ENCODE results near the gene ADI1. TPM values are rescaled to one million over a fixed set of nuclear protein-coding genes. Genes with fewer than 3 reads are reported as not detected.
"Not testable (repeated sequence)": the region's sequence is repeated elsewhere in the genome, so short reads cannot be mapped to it uniquely, and the experiment has no call there.

ADI1 gene
- polyA plus RNA-seq, 1 donor, result 65.4 TPM

DNA sequence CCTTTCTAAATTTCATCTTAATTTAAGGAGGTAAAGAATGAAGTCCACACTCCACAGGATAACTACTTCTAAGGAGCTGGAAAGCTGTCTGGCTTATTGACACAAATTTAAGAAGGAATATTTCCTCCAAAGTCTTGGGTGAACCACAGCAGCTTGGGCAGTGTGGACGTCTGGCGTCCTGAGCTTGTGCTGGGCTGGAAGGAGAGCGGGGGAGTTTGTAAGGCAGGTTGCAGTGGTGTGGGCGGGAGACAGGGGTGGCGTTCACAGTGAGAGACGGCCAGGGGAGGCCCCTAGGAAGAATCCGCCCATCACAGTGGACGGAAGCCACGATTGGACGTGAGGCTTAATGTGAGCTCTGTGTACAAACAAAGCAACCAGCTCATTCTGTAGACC, 25.7 kb downstream of the ADI1 start:
- DNase-seq, result peak; percentile 42

DNA sequence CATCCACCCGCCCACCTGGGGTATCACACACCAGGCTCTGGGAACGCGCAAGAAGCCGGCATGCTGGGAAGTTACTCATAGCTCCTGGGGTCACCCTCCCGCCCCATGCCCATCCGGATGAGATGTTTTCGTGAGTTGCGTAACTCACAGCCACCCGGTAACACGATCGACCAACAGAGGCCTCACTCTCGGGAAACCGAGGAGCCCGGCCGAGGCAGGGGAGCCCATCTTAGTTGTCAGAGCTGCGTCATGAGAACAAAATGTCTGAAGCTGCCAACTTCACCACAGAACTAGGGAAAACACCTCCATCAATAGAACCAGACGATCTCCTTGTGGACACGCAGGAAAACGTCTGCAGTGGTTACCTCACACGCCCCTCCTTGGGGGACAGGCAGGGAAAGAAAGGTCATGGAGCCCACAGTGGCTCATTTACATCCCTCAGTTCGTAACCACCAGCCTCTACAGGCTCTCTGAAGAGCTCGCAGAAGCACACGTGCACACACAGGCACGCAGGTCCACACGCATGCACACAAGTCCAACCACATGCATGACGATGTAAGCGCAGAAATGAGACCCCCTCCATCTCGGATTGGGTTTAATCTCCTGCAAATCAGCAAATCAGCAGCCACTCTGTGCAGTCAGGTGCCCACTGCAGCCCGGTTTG, 26.2 kb downstream of the ADI1 start:
- DNase-seq, result no peak

DNA sequence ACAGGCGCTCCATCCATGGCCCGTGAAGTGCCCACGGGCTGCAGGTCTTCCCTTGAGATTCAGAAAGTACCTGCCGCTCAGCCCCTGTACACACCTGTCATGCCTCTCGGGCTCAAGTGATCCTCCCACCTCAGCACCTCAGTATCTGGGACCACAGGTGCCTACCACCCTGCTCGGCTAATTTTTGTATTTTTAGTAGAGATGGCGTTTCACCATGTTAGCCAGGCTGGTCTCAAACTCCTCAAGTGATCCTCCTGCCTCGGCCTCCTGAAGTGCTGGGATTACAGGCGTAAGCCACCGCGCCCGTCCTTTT, 26.9 kb downstream of the ADI1 start:
- not testable (repeated sequence) for DNase-seq

DNA sequence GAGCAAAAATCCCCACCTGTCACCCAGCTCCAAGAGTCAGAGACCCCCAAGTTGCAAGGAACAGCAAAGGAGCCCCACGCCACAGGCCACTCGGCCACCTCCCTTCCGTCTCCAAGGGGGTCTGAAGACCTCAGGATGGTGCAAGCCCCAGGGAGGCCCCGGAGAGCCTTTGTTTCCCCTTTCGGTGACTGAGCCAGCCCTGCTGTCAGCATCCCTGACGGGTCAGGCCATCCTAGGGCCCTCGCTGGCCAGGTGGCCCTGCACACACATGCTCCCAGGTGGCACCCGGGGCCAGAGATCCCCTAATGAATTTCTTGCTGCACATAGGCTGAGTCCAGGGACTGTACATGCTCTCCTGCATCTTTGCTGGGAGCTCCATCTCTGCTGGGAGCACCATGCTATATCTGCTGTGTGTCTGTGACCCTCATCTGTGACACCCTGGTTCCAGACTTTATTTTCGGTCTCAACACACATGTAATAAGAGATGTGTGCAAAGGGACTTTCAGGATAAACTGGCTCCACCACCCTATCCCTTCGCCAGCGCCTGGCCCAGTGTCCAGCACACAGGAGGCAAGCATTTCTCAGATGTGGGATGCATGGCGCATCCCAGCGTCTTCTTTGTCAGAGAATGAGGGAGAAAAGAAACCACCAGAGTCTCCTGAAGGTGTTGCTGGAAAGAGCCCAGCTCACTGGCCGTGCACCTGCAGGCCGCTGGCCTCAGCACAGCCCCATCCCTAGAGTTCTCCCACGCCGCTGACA, 27.4 kb downstream of the ADI1 start:
- DNase-seq, result no peak

DNA sequence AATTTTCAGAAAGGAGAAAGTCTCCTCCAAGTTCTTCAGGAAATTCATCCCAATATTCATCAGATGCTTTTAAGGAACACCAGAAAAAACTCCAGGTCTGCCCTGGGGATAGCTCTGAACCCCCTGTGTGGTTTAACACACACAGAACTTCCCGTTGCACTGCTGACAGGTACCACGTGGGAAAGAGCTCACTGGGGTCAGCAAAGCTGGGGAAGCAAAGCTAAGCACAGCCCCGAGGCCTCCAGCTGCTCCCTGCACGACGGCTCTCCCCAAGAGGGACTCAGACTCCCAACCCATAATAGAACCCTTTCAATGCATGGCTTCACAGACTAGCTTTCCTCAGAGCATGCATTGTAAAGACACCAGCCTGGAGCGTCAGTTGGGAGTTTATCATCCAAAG, 28.0 kb downstream of the ADI1 start:
- DNase-seq, result no peak

DNA sequence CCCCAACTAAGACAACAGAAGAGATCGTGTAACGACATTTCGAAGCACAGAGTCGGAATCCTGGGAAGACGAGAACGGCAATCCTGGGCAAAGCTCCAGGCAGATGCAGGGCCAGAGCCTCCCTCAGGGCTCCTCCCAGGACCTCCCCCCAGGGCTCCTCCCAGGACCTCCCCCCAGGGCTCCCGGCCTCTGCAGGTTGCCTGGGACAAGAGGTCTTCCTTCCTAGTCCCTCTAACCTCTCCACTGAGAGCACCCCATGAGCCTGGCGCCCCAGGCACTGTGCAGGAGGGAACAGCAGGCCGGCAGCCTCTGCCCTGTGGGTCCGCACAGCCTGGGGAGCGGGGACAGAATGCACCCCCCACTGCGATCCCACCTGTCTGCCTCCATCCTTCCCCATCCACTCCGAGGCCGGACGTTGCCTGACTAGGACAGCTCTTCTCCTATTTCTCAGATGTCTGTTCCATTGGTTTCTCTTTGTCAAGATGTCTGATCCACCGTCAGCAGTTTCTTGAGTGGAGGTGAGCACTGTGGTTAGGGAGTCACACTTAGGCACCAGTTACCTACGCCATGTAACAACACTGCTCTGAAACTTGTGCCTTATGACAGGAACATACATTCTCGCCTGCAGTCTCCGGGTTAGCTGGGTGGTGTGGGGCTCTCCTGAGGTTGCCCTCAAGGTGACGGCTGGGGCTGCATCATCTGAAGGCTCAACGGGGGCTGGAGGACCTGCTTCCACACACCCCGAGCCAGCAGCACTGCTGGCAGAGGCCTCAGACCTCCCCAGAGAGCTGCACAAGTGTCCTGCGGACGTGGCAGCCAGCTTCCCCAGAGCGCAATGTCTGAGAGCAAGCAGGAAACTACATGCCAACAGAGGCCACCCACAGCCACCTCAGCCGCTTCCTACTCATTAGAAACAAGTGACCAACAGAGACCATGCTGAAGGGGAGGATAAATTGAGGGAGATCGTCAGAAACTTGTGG, 28.9 kb downstream of the ADI1 start:
- DNase-seq, result peak; percentile 56

DNA sequence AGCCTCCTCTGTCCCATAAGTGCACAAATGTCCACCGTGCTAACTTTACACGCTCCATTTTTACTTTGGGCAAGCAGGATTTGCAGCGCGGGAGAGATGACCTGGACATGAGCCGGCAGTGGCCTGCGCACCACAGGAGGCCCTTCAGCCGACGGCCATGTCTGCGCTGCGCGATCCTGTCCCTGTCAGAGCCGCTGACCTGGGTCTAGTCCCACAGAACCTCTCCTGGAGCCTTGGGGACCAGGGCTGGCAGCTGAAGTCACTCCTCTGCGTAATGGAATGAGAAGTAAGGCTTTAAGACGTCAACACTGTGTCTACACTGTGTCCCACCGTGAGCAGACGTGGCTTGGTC, 29.6 kb downstream of the ADI1 start:
- DNase-seq, result no peak

DNA sequence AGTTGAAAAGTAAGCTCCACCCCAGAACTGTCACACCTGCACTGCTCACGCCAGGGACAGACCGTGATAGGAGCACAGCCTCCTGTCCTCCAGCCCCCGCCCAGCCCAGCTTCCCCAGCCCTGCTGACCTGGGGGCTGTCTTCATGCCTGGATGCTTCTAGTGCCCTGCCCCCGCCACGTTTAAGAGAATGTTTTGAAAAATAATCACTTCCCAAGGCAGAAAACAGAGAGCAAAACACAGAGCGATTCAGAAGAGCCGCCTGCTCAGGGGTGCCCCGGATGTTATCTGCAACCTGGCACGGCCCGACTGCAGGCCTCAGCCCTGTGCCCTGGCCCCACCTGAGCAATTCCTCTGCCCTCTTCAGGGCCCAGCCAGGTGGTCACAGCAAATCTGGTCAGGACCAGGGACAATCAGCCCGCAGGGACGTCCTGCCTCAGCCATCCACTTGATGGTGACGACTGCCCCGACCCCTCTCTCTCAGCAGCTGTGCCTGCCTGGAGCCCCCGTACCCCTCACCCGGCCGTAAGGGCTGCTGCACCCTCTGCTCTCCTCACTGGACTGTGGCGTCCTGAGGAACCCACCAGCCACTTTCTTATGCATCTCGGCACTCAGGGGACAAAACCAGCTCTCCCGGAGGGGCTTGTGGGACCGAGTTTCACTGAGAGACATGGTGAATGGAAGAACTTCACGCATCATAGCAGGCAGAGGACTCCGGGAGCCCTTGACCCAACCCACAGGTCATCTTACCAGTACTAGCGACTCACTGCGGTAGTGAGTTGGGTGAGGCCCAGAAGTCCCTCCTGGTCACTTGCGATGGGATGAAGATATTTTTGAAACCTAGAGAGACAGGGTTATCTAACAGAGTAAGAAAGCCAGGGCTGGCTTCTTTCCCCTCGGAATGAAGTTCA, 30.2 kb downstream of the ADI1 start:
- DNase-seq, result no peak

DNA sequence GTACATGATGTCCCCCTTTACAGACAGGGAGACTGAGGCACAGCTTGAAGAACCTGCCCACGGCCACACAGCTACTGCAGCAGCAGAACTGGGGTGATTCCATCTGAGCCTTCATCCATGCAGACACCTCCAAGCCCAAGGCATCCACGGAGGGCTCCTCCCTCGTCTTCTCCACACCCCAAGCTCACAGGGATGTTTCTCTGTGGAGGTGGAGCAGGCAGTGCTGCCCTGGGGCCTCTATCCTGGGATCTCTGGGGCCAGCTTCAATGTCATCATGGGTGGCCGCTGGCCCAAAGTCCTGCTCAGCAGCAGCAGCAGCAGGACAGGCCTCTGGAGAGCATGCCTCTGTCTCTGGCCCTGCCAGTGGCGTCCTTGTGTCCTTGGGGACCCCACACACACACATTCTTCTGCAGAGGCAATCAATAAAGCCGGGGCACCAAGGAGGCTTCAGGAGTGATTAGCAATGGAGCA, 31.2 kb downstream of the ADI1 start:
- DNase-seq, result no peak

DNA sequence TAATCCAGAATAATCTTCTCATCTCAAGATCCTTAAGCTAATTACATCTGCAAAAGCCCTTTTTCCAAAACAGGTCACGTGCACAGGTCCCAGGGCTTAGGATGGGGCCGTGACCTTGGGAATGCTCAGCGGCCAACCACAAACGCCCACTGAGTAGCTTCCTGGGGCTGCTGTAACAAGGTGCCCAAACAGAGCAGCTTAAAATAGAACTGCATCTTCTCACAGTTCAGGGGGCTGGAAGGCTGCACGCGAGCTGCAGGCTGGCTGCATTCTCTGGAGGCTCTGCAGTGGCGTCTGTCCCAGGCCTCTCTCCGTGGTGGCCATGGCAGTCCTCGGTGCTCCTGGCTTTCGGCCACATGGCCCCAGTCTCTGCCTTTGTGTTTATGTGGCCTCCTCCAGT, 31.9 kb downstream of the ADI1 start:
- no peak for DNase-seq

DNA sequence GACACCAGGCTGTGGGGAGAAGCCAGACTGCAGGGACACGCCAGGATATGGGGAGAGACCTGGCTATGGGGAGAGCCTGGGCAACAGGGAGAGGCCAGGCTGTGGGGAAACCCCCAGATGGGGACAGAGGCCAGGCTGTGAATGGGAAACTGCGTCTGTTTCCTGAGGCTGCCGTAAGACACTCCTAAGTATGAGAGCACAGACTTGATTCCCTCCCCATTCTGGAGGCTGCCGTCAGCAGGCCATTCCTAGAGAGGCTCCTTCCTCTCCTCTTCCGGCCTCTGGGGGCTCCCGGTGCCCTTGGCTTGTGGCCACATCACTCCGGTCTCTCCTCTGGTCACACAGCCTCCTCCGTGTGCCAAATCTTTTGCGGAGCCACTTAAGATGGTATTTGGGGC, 32.3 kb downstream of the ADI1 start:
- DNase-seq, result no peak

DNA sequence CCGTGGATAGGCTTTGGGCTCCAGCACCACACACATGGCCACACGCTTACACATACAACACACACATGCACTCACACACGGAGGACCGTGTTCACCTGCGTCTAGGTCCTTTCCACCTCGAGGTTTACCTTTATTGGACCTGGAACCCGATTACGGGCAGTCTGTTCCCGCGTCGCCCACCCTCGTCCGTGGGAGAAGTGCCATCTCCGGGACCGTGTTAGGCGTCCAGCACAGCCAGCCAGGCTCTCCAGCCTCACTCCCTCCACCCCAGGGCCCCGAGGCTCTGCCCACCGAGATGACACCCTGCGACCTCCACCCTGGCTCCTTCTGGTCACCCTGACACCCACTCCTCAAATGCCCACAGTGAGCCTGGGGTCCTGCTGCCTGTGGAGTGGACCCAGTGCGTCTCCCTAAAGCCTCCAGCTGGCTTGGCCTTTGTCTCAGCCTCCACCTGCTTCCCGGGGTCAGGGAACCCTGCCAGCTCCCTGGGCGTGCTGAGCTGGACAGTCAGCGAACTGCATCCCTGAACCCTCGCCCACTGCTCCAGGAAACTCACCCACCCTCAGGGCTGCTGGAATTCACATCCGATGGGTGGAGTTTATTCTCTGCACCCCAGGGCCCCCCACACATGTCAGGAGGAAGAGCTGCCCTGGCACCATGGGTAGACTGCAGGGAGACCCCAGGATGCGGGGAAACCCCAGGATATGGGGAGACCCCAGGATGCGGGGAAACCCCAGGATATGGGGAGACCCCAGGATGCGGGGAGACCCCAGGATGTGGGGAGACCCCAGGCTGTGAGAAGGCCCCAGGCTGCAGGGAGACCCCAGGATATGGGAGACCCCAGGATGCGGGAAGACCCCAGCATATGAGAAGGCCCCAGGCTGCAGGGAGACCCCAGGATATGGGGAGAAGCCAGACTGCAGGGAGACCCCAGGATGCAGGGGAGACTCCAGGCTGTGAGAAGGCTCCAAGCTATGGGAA, 33.0 kb downstream of the ADI1 start:
- no peak for DNase-seq

DNA sequence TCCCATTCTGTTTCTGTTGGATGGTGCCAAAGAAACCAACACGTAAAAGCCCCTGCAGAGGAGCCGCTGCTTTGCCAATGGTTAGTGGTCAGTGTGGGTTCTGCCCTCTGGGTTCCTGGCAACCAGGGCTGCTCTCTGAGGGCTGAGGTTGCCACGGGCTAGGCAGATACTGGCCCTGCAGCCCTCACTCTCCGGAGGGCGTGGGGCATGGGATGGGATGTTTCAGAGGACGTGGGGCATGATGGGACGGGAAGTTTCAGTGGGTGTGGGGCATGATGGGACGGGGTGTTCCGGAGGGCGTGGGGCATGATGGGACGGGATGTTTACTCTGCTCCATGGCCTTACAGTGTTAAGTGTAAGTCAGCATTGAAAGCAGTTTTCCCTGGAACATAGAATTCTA, 34.2 kb downstream of the ADI1 start:
- no peak for DNase-seq

DNA sequence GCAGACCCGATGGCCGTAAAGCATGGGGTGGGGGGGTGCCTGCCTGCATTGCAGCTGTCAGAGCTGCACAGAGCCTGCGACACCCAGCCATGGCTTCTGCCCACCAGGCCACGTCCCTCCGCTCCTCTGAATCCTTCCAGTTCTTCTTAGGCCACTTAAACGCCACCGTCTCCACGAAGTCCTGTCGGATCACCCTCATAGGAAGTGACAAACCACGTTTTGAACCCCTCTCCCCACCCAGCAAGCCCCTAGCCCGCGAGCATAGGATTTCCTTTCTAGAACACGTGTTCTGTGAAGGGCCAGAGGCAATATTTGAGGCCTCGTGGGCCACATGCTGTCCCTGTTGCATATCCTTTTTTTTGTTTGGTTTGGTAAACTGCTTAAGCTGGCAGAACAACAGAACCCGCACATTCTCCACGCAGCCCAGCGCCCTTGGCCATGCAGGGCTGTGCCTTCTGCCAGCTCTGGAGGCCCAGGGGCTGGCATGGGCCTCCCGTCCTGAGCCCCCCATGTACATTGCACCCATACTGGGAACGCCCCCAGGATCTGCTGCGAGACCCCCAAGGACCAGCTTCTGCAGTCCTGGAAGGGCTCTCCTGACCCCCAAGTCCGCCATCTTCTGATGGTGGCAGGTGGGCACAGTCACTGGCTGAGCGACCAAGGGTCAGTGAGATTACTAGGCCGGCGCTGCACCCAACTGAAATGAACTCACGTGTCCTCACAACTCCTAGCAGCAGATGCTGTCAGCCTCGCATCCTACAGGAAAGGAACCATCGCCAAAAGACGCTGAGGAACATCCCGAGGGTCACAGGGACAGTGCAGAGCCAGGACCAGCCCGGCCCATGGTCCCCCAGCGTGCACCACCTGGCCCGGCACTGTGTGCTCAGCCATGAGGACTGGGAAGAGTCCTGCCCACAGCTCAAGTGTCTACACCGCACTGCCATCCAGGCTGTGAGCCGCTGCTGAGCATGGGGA, 35.1 kb downstream of the ADI1 start:
- DNase-seq, result no peak

DNA sequence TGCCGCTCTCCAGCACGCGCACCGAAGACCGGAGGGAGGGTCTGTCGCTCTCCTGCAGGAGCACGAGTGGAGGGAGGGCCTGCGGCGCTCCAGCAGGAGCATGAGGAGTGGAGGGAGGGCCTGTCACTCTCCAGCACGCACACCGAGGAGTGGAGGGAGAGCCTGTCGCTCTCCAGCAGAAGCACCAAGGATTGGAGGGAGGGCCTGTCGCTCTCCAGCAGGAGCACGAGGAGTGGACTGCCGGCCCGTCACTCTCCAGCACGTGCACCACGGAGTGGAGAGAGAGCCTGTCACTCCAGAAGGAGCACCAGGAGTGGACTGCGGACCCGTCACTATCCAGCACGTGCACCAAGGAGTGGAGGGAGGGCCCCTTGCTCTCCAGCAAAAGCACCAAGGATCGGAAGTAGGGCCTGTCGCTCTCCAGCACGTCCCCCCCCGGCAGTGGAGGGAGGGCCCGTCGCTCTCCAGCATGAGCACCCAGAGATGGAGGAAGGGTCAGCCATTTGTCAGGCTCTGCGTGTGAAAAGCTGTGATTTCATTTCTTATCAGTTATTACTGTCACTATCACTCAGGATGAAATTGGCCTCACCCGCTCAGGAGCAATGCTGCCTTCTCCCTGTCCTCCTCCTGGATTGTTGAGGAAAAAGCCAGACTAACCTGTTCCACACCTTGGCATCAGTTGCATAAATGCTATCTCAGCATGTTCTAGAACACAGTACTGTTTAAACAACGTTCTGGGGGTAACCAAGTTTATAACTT, 35.9 kb downstream of the ADI1 start:
- DNase-seq, result peak; percentile 58

DNA sequence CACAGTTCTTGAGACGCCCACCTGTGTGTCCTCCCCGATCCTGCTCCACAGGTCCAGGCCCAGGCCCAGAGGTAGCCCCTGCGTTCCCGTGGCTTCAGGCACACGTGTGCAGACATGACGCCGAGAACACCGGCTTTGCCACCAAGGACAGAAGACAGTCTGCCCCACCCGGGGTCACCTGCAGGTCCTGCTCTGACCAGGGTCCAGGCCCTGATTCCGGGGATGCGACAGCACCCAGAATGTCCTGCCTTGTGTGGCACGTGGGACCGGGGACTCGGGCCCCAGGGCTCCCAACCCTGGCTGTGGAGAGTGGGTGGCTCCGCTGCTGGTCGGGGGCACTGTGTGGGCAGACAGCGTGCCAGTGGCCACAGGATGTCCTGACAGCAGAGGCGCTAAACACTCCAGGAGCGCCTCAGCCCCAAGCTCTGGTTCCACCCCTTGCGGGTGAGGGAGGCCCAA, 36.9 kb downstream of the ADI1 start:
- DNase-seq, result no peak

DNA sequence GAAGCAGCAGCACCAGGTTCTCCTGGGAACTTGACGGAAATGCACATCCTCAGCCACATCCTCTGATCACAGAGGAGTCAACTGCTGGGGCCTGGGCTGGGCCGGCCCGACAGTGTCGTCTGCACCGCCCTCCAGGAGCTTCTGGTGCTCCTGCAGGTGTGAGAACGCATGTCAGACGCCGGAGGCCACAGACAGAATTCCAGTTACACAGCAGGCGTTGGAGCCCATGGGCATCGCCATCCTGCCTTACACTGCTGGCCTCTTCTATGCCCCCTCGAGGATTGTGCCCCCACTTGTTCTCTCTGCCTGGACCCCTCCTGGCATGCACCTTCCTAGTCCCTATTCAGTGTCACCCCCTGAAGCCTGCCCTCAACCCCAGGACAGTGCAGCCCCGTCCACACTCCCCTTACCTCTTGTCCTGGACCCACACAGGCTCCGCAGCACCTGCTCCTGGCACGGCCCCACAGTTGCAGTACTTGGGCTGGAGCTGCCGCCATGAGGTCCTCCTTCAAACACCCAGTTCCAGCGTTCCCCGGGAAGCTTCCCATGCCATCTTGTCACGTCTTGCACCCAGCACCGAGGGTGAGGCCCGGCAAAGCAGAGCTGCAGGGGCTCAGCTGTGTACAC, 37.5 kb downstream of the ADI1 start:
- DNase-seq, result no peak

DNA sequence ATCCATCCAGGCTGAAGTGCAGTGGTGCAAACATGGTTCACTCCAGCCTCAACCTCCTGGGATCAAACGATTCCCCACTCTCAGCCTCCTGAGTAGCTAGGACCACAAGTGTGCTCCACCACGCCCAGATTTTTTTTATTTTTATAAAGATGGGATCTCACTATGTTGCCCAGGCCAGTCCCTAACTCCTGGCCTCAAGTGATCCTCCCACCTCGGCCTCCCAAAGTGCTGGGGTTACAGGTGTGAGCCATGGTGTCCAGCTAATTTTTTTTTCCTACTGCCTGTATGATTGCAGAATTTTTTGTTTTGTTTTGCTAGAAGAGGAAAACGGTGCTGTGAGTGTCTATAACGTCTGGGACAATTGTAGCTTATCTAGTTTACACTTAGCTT, 38.3 kb downstream of the ADI1 start:
- no peak for DNase-seq

All from hindlimb muscle (tissue), 1 donor.